Measurements from ENCODE around the gene LINGO3. TPM values are rescaled to one million over a fixed set of nuclear protein-coding genes. Genes with fewer than 3 reads are reported as not detected.
"Not testable (repeated sequence)": the region's sequence is repeated elsewhere in the genome, so short reads cannot be mapped to it uniquely, and the experiment has no call there.

LINGO3 gene
- polyA plus RNA-seq, 1 donor from 2014 or later: 2.7 TPM

DNA sequence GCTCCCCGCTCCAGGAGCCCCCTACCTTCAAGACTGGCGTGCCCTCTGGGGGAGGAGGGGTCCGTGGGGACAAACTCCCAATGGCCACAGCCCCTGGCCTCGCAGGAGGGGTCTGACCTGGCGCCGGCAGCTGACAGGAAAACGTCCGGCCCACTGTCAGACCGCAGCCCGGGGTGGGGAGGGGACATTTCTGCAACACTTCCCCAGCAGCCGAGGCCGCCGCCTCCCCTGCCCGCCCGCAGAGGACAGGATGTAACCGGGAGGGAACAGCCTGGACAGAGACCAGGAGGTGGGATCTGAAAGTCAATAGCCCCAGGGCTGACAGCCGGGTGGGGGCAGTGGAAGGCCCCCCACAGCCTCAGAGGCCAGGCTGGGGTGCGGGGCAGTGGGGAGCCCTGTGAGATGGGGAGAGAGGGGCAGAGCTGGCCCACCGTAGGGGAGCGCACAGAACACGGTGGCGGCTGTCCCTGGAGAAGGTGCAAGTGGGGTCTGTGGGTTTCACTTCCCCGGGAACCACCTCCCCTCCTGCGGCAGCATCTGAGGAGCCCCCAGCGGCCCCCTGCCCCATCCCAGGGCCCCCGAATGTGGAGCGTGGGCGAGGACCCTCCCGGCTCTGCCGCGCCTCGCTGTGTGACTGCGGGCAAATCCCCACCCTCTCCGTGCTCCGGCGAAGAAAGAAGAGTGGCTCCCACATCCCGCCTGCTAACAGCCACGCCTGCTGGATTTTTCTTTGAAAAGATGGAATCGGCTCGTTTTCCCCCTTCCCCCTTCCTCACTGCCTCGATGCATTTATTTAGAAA, 25.7 kb downstream of the LINGO3 start, which contains the start of gene PEAK3:
Gene PEAK3 (minus strand): TSS at position 114 of the 800 bp plus-strand sequence. CDS start 1,244 bp downstream, outside the sequence.
- H2AFZ ChIP-seq (ENCODE audit: low read depth, low read length): no peak within 1 kb of the TSS

DNA sequence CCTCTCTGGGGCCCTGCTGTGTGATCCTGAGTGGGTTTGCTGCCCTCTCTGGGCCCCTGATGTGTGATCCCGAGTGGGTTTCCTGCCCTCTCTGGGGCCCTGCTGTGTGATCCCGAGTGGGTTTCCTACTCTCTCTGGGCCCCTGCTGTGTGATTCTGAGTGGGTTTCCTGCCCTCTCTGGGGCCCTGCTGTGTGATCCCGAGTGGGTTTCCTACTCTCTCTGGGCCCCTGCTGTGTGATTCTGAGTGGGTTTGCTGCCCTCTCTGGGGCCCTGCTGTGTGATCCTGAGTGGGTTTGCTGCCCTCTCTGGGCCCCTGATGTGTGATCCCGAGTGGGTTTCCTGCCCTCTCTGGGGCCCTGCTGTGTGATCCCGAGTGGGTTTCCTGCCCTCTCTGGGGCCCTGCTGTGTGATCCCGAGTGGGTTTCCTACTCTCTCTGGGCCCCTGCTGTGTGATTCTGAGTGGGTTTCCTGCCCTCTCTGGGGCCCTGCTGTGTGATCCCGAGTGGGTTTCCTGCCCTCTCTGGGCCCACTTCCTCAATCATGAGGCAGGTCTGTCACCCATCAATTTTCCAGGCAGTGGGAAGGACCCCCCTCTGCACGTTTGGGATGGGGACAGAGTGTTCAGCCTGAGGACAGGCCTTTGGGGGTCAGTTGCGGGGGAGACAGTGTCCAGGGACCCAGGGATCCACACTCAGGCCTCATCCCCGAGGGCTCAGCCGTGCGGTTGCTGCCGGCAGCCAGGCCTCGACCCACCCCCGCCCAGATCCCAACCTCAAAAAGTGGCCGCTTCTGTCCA, 26.5 kb downstream of the LINGO3 start:
- not testable (repeated sequence) for H3F3A ChIP-seq (ENCODE audit: insufficient read depth, low read length, poor library complexity, severe bottlenecking); H4K20me1 ChIP-seq (ENCODE audit: insufficient read depth); H3K4me3 ChIP-seq (ENCODE audit: low read length); H3K27ac ChIP-seq (ENCODE audit: low read length); H3K79me2 ChIP-seq (replicated peaks; ENCODE audit: insufficient read depth, low read length); H3K4me2 ChIP-seq (ENCODE audit: low read length); H3K36me3 ChIP-seq (ENCODE audit: insufficient read depth, low read length); H2AFZ ChIP-seq (ENCODE audit: low read depth, low read length); H3K9me2 ChIP-seq (ENCODE audit: insufficient read depth, low read length); H3K9me3 ChIP-seq (ENCODE audit: low read length)
- Histone ChIP-seq H3K27me3 (ENCODE audit: insufficient read depth, low read depth, low read length) (peaks cover 14% of the 10 kb centered on the region), H3K9ac (ENCODE audit: low read length) (peak overlapping the region; percentile 9)

More for the DNA sequence above, 25.7 kb downstream of the LINGO3 start, which contains the start of gene PEAK3:
- H3K79me2 ChIP-seq (replicated peaks; ENCODE audit: insufficient read depth, low read length): no peaks in the 10 kb centered on the region
- no peaks in the 10 kb centered on the region for H3F3A ChIP-seq (ENCODE audit: insufficient read depth, low read length, poor library complexity, severe bottlenecking)
- TF ChIP-seq, protein P1, sequence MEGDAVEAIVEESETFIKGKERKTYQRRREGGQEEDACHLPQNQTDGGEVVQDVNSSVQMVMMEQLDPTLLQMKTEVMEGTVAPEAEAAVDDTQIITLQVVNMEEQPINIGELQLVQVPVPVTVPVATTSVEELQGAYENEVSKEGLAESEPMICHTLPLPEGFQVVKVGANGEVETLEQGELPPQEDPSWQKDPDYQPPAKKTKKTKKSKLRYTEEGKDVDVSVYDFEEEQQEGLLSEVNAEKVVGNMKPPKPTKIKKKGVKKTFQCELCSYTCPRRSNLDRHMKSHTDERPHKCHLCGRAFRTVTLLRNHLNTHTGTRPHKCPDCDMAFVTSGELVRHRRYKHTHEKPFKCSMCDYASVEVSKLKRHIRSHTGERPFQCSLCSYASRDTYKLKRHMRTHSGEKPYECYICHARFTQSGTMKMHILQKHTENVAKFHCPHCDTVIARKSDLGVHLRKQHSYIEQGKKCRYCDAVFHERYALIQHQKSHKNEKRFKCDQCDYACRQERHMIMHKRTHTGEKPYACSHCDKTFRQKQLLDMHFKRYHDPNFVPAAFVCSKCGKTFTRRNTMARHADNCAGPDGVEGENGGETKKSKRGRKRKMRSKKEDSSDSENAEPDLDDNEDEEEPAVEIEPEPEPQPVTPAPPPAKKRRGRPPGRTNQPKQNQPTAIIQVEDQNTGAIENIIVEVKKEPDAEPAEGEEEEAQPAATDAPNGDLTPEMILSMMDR (IDR thresholded peaks at IDR 0.05; ENCODE audit: poor library complexity, severe bottlenecking): no peak
- TF ChIP-seq EZH2 (IDR thresholded peaks at IDR 0.05; ENCODE audit: borderline replicate concordance, insufficient read depth, low read length, poor library complexity, severe bottlenecking) (no peak), SMC3 (conservative IDR thresholded peaks at IDR 0.05; ENCODE audit: poor library complexity) (no peak), RAD21 (conservative IDR thresholded peaks at IDR 0.05) (no peak), EP300 (conservative IDR thresholded peaks at IDR 0.05; ENCODE audit: poor library complexity, severe bottlenecking) (no peak)
- TF ChIP-seq, protein P2, sequence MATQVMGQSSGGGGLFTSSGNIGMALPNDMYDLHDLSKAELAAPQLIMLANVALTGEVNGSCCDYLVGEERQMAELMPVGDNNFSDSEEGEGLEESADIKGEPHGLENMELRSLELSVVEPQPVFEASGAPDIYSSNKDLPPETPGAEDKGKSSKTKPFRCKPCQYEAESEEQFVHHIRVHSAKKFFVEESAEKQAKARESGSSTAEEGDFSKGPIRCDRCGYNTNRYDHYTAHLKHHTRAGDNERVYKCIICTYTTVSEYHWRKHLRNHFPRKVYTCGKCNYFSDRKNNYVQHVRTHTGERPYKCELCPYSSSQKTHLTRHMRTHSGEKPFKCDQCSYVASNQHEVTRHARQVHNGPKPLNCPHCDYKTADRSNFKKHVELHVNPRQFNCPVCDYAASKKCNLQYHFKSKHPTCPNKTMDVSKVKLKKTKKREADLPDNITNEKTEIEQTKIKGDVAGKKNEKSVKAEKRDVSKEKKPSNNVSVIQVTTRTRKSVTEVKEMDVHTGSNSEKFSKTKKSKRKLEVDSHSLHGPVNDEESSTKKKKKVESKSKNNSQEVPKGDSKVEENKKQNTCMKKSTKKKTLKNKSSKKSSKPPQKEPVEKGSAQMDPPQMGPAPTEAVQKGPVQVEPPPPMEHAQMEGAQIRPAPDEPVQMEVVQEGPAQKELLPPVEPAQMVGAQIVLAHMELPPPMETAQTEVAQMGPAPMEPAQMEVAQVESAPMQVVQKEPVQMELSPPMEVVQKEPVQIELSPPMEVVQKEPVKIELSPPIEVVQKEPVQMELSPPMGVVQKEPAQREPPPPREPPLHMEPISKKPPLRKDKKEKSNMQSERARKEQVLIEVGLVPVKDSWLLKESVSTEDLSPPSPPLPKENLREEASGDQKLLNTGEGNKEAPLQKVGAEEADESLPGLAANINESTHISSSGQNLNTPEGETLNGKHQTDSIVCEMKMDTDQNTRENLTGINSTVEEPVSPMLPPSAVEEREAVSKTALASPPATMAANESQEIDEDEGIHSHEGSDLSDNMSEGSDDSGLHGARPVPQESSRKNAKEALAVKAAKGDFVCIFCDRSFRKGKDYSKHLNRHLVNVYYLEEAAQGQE (IDR thresholded peaks at IDR 0.05; ENCODE audit: borderline replicate concordance): no peak
- no peak within 1 kb of the TSS for H3K4me3 ChIP-seq (ENCODE audit: low read length)
- H3K9ac ChIP-seq (ENCODE audit: low read length): peak within 1 kb of the TSS; percentile 9
- no peaks in the 10 kb centered on the region for H3K9me2 ChIP-seq (ENCODE audit: insufficient read depth, low read length)
- H3K27ac ChIP-seq (ENCODE audit: low read length): no peak within 1 kb of the TSS
- no peaks in the 10 kb centered on the region for H3K9me3 ChIP-seq (ENCODE audit: low read length)
- no peaks in the 10 kb centered on the region for H3K36me3 ChIP-seq (ENCODE audit: insufficient read depth, low read length)
- H4K20me1 ChIP-seq (ENCODE audit: insufficient read depth): no peaks in the 10 kb centered on the region
- H3K4me2 ChIP-seq (ENCODE audit: low read length): no peak within 1 kb of the TSS
- peaks cover 19% of the 10 kb centered on the region for H3K27me3 ChIP-seq (ENCODE audit: insufficient read depth, low read depth, low read length)

All from neural cell (in vitro differentiated cells).